Transverse colon (tissue), 4 donors: ENCODE results near the gene GAB3. TPM values are rescaled to one million over a fixed set of nuclear protein-coding genes. Genes with fewer than 3 reads are reported as not detected.

Experiments used
- DNase-seq: peaks from one replicate; pipeline ENCODE4 v3.0.0-alpha.2; 2019
- H3K27ac ChIP-seq, 4 donors: fragments of 200-600 bp; sonication (generic); 2 replicates each; pipeline ENCODE4 v1.5.1; 2016 to 2018; ENCODE audit warnings: inconsistent platforms in 4 of 4
- H3K27me3 ChIP-seq: fragments of 200-600 bp; sonication (generic); 2 replicates; pipeline ENCODE4 v1.5.1; 2017; ENCODE audit warnings: inconsistent platforms
- H3K36me3 ChIP-seq, 4 donors: fragments of 200-600 bp; sonication (generic); 2 replicates each; pipeline ENCODE4 v1.5.1; 2017 to 2019; ENCODE audit warnings: inconsistent platforms in 4 of 4
- H3K4me1 ChIP-seq, 4 donors: fragments of 200-600 bp; sonication (generic); 2 replicates each; pipeline ENCODE4 v1.5.1; 2017 to 2020; ENCODE audit warnings: inconsistent platforms in 4 of 4
- H3K4me3 ChIP-seq, 4 donors: fragments of 200-600 bp; sonication (generic); 1 replicate in 1 of 4; 2 replicates in 3 of 4; pipeline versions ENCODE4 v1.5.1 to v1.6.1; 2017 to 2019; ENCODE audit warnings: inconsistent platforms in 4 of 4
- H3K9me3 ChIP-seq, 2 donors: fragments of 200-600 bp; sonication (generic); 2 replicates each; pipeline ENCODE4 v1.5.1; 2017 to 2019; ENCODE audit warnings: inconsistent platforms in 2 of 2
- EP300 ChIP-seq: sonication (generic); formaldehyde crosslinking; IDR thresholded peaks from one replicate; pipeline ENCODE4 v1.6.1; 2017; ENCODE audit warnings: antibody characterized with exemption, low read depth
- POLR2A ChIP-seq: fragments of 450-650 bp; IDR thresholded peaks from one replicate; pipeline ENCODE4 v1.6.1; 2016; ENCODE audit warnings: antibody characterized with exemption, mild to moderate bottlenecking, moderate library complexity
- POLR2AphosphoS5 ChIP-seq, 3 donors: sonication (generic); formaldehyde crosslinking; IDR thresholded peaks; one replicate each; pipeline ENCODE4 v1.6.1; 2016; ENCODE audit warnings: antibody characterized with exemption in 3 of 3
- WGBS, 2 donors: methylation state at CpG; one replicate each; pipeline ENCODE4 v1.1.5; 2018; ENCODE audit warnings: low coverage in 1 of 2; 5-methylcytosine and 5-hydroxymethylcytosine counted together
- in situ Hi-C, 4 donors: fragments of 200-750 bp; cut with MboI; loops; one replicate each; pipeline versions ENCODE4 v1.15.0 to v1.15.1; 2017; ENCODE audit warnings: low sequenced_read_pairs in 3 of 4, low pct_ligation_motif_present in 1 of 4, low pct_unique_long_range_greater_than_20kb in 1 of 4
- intact Hi-C: fragments of 100-400 bp; cut with DNase I; formaldehyde crosslinking; loops from one replicate; pipeline ENCODE4 v1.15.1; 2023; ENCODE audit warnings: low total_unique reads
- total RNA-seq, 4 donors: library from RNA; depleted of rRNA; stranded (reverse); fragments of >200 nt; gene quantifications; one replicate each; pipeline ENCODE4 v1.1.0, GENCODE V29; 2016
- TF ChIP-seq, protein P1 (sequence below), 5 experiments: fragments of 200-600 bp in 3 of 5; fragments of 450-650 bp in 2 of 5; sonication (generic) in 3 of 5; IDR thresholded peaks; 1 replicate in 2 of 5; 2 replicates in 3 of 5; pipeline ENCODE4 v1.5.1; 2016 to 2017; ENCODE audit warnings: antibody characterized with exemption in 5 of 5, inconsistent platforms in 3 of 5, mild to moderate bottlenecking in 2 of 5, moderate library complexity in 1 of 5

GAB3 gene
- total RNA-seq, 4 donors from 2014 or later: 0.37 to 4.4 (median 3.0) TPM

DNA sequence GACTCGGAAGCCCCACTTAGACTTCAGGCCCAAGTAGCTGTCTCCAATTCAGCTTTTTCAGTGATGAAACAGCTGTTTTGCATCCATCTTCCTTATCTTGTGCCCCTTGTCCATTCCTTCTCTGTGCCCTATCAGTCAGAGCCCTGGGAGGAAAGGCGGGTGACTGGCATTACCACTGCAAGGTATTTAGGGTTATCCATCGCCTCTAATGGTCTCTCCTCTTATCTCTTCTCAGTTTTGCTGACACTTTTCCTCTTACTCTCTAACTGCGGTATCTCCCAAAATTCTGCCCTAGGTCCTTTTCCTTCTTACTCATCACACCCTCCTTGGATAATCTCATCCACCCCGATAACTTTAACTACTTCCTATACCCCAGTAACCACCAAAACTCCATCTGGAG lies 13.7 kb downstream of the GAB3 start:
- intact Hi-C loops (no loop called here), in situ Hi-C loops (loop anchor here in 1 of 4 donors (25.0 kb wide), 1 partner anchor 100 kb away; the partner anchor contains the start of gene SMIM9)
- Histone ChIP-seq H3K4me3 (no peak overlapping the region), H3K36me3 (no peaks in the 10 kb centered on the region), H3K4me1 (peaks cover 5 to 46% (median 6%) of the 10 kb centered on the region in 4 donors), H3K27ac (peak overlapping the region; percentile 63 to 85 (median 75)), H3K9me3 (no peaks in the 10 kb centered on the region), H3K27me3 (no peaks in the 10 kb centered on the region)
- no peak for TF ChIP-seq POLR2A
- TF ChIP-seq EP300: no peak
- no peak for TF ChIP-seq POLR2AphosphoS5 (IDR thresholded peaks at IDR 0.05)
- TF ChIP-seq, protein P1, sequence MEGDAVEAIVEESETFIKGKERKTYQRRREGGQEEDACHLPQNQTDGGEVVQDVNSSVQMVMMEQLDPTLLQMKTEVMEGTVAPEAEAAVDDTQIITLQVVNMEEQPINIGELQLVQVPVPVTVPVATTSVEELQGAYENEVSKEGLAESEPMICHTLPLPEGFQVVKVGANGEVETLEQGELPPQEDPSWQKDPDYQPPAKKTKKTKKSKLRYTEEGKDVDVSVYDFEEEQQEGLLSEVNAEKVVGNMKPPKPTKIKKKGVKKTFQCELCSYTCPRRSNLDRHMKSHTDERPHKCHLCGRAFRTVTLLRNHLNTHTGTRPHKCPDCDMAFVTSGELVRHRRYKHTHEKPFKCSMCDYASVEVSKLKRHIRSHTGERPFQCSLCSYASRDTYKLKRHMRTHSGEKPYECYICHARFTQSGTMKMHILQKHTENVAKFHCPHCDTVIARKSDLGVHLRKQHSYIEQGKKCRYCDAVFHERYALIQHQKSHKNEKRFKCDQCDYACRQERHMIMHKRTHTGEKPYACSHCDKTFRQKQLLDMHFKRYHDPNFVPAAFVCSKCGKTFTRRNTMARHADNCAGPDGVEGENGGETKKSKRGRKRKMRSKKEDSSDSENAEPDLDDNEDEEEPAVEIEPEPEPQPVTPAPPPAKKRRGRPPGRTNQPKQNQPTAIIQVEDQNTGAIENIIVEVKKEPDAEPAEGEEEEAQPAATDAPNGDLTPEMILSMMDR (IDR thresholded peaks at IDR 0.05): no peak
- 87 to 100% methylated on average over 1 to 5 of the region's 5 CpGs for WGBS, 2 donors
- no peak for DNase-seq

DNA sequence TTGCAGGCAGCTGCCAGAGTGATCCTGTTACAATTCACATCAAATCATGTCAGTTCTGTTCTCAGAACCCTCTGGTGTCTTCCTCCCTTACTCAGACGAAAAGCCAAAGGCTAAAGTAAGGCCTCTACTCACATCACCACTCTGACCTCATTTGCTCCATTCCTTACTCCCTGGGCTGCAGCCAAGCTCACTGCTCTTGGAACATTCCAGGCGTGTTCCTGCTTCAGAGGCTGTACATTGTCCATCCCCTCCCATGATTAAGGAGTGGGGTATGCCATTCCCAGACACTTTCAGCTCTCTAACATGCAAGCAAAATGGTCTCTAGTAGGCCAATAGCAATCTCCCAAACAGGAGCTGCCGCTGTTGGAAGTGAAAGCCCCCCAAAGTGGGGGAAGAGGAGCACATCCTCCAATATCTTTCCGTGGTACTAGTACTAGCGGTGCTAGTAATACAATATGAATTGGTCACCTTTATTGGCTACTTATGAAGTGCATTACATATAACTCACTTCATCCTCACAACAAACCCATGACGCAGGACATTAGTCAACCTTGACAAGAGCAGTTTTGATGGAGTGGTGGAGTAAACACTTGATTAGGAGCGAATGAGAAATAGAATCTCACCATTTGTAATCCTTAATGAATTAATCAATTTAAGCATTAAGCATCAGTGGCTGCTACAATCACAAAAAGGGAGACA lies 15.0 kb downstream of the GAB3 start:
- intact Hi-C loops: no loop called here
- H3K27me3 ChIP-seq: no peaks in the 10 kb centered on the region
- TF ChIP-seq POLR2A (no peak), POLR2AphosphoS5 (IDR thresholded peaks at IDR 0.05) (peak; percentile 33 to 59 (median 57))
- no peaks in the 10 kb centered on the region for H3K9me3 ChIP-seq
- H3K4me1 ChIP-seq: peaks cover 5 to 48% (median 6%) of the 10 kb centered on the region in 4 donors
- H3K27ac ChIP-seq: peak overlapping the region; percentile 71 to 85 (median 78)
- peak; percentile 51 for DNase-seq
- H3K4me3 ChIP-seq: no peak overlapping the region
- WGBS, 2 donors: 67% methylated on average over 7 of the region's 7 CpGs; no CpG with 5 or more reads in 1 of the 2 donors
- no peaks in the 10 kb centered on the region for H3K36me3 ChIP-seq
- in situ Hi-C loops: loop anchor here in 1 of 4 donors (25.0 kb wide), 1 partner anchor 101 kb away; the partner anchor contains the start of gene SMIM9

DNA sequence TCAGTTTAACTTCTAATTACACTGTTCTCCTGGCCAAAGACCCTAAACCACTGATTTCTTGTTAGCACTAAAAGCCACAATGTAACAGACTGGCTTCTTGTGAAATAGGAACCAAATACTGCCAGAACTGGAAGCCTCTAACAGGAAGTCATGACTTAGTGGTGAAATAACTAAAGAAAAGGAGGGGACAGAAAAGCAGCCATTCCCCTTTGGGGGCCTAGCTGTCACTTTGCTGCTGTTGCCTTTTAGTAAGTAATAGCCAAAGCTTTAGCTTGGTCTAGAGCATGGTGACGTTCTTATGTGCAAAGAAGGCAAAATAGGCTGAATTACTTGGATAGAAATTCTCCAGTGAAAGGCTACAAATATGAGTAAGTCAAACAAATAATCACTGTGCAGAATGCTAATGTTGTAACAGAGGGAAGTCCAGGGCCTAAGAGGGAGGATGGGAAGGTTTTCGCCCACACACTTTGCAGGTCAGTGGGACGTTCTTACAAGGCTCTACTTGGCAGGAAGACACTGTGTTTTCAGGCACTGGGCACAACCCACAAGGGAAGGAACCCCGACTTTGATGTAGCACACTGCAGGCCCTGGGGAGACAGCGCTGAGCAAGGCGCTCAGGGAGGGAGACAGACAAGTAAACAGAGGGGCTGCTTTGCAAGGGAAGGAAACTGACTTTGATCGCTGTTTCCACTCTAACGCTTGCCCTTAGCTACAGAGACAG lies 16.7 kb downstream of the GAB3 start:
- intact Hi-C loops: no loop called here
- Histone ChIP-seq H3K9me3 (no peaks in the 10 kb centered on the region), H3K4me1 (peaks cover 6 to 62% (median 8%) of the 10 kb centered on the region in 4 donors), H3K36me3 (no peaks in the 10 kb centered on the region), H3K4me3 (no peak overlapping the region), H3K27me3 (no peaks in the 10 kb centered on the region), H3K27ac (peak overlapping the region; percentile 71 to 85 (median 78))
- WGBS, 2 donors: 40 to 57% methylated on average over 1 to 8 of the region's 8 CpGs
- in situ Hi-C loops: loop anchor here in 1 of 4 donors (25.0 kb wide), 1 partner anchor 103 kb away; the partner anchor contains the start of gene SMIM9
- TF ChIP-seq POLR2A: no peak
- peak in 1 of 3 donors; percentile 22 for TF ChIP-seq POLR2AphosphoS5 (IDR thresholded peaks at IDR 0.05)
- no peak for TF ChIP-seq EP300
- TF ChIP-seq, protein P1 (IDR thresholded peaks at IDR 0.05): no peak
- DNase-seq: peak; percentile 19

DNA sequence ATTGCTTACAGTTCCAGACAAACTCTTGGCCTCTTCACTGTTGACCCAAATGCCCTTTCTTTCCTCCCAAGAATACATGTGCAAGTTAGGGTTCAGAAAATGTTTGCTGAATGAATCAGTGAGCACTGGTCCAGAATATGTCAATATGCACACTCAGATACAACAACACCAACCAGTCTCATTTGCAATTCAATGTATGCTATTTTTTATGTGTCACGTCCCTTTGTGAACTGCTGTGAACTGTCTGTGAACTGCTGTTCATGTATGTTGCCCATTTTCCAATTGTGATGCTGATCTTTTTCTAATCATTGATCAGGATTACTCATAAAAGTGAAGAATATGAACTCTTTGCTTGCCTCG lies 17.8 kb downstream of the GAB3 start:
- TF ChIP-seq POLR2AphosphoS5 (IDR thresholded peaks at IDR 0.05) (no peak), POLR2A (no peak), EP300 (no peak)
- TF ChIP-seq, protein P1 (IDR thresholded peaks at IDR 0.05): no peak
- in situ Hi-C loops: loop anchor here in 1 of 4 donors (25.0 kb wide), 1 partner anchor 104 kb away; the partner anchor contains the start of gene SMIM9

More for the DNA sequence above, 17.8 kb downstream of the GAB3 start:
- 33 to 61% methylated on average over 1 to 2 of the region's 2 CpGs for WGBS, 2 donors
- no peak for DNase-seq
- peaks cover 6 to 66% (median 9%) of the 10 kb centered on the region in 4 donors for H3K4me1 ChIP-seq
- H3K9me3 ChIP-seq: no peaks in the 10 kb centered on the region
- no peak overlapping the region for H3K4me3 ChIP-seq
- H3K36me3 ChIP-seq: no peaks in the 10 kb centered on the region
- H3K27ac ChIP-seq: peak overlapping the region; percentile 71 to 85 (median 78)
- intact Hi-C loops: no loop called here
- no peaks in the 10 kb centered on the region for H3K27me3 ChIP-seq
